Endothelial cell of umbilical vein (primary cell): ENCODE results near the gene CCDC85C. TPM values are rescaled to one million over a fixed set of nuclear protein-coding genes. Genes with fewer than 3 reads are reported as not detected.

Experiments used
- BruUV-seq: library from RNA; stranded (reverse); fragments of 400-500 nt; replicated peaks from 2 replicates; lab custom pipeline; 2021; lab: Mats Ljungman, UMichigan
- CTCF ChIA-PET: fragments of 300-600, 350-600 bp; sonication (Branson Sonifier 250); formaldehyde crosslinking; loops from one replicate; lab custom pipeline; 2021; ENCODE audit warnings: antibody characterized with exemption, inconsistent platforms; lab: Charles Lee
- POLR2A ChIA-PET: fragments of 300-600, 350-600 bp; sonication (Branson Sonifier 250); formaldehyde crosslinking; loops from one replicate; lab custom pipeline; 2021; ENCODE audit warnings: antibody characterized with exemption, inconsistent platforms; lab: Charles Lee
- DNase-seq: peaks from one replicate; pipeline ENCODE4 v3.0.0-alpha.2; 2011; ENCODE audit warnings: low read depth, low spot score
- FAIRE-seq: peaks from 2 replicates; lab custom pipeline; 2011; peaks lifted over from hg19 to GRCh38; lab: Jason Lieb, UNC
- H2AFZ ChIP-seq: 2 replicates; pipeline ENCODE4 v1.6.0; 2012; ENCODE audit warnings: low read depth, low read length, control low read depth, inconsistent platforms
- H3K27ac ChIP-seq: 2 replicates; pipeline ENCODE4 v1.5.1; 2011; ENCODE audit warnings: low read depth, mild to moderate bottlenecking, control low read depth, low read length, moderate library complexity; ENCODE audit not compliant: insufficient read depth
- H3K27me3 ChIP-seq, 2 experiments: 2 replicates each; pipeline versions ENCODE4 v1.6.0 to v1.6.1; 2011; ENCODE audit warnings: low read length in 2 of 2, mixed read lengths in 1 of 2; ENCODE audit not compliant: control insufficient read depth in 2 of 2, insufficient read depth in 2 of 2
- H3K36me3 ChIP-seq, 2 experiments: 2 replicates in 1 of 2; 3 replicates in 1 of 2; pipeline ENCODE4 v1.5.1; 2011; ENCODE audit warnings: low read length in 2 of 2, mild to moderate bottlenecking in 1 of 2, moderate library complexity in 1 of 2; ENCODE audit not compliant: control insufficient read depth in 2 of 2, insufficient read depth in 2 of 2; ENCODE audit errors: extremely low read depth in 1 of 2
- H3K4me1 ChIP-seq: 3 replicates; pipeline ENCODE4 v1.5.1; 2011; ENCODE audit warnings: mild to moderate bottlenecking, low read length; ENCODE audit not compliant: control insufficient read depth, insufficient read depth; ENCODE audit errors: extremely low read depth
- H3K4me2 ChIP-seq: 2 replicates; pipeline ENCODE4 v1.6.1; 2011; ENCODE audit warnings: low read length, control low read depth, mixed read lengths; ENCODE audit not compliant: insufficient read depth
- H3K4me3 ChIP-seq, 3 experiments: fragments of 200-600 bp in 1 of 3; sonication (generic), shearing (Covaris generic) in 1 of 3; replicated peaks in 1 of 3; 2 replicates each; pipeline ENCODE4 v1.5.1; 2011 to 2016; ENCODE audit warnings: control low read depth in 3 of 3, low read length in 3 of 3, mild to moderate bottlenecking in 2 of 3, inconsistent platforms in 1 of 3, low read depth in 1 of 3, moderate library complexity in 1 of 3; ENCODE audit not compliant: insufficient read depth in 1 of 3
- H3K79me2 ChIP-seq: 2 replicates; pipeline ENCODE4 v1.6.0; 2012; ENCODE audit warnings: low read length, inconsistent platforms; ENCODE audit not compliant: control insufficient read depth, insufficient read depth
- H3K9ac ChIP-seq: replicated peaks from 2 replicates; pipeline ENCODE3; 2011; ENCODE audit warnings: low read length, control low read depth; ENCODE audit not compliant: insufficient read depth; ENCODE audit errors: extremely low read depth
- H3K9me1 ChIP-seq: replicated peaks from 3 replicates; pipeline ENCODE4 v1.6.0; 2011; ENCODE audit warnings: mild to moderate bottlenecking, low read length; ENCODE audit not compliant: control insufficient read depth, insufficient read depth; ENCODE audit errors: extremely low read depth
- H3K9me3 ChIP-seq: replicated peaks from 2 replicates; pipeline ENCODE4 v1.5.1; 2012; ENCODE audit warnings: low read length, inconsistent platforms; ENCODE audit not compliant: control insufficient read depth, insufficient read depth
- H4K20me1 ChIP-seq: replicated peaks from 2 replicates; pipeline ENCODE3; 2011; ENCODE audit warnings: mild to moderate bottlenecking, low read length; ENCODE audit not compliant: control insufficient read depth, insufficient read depth; ENCODE audit errors: extremely low read depth
- EZH2 ChIP-seq: IDR thresholded peaks from 2 replicates; pipeline ENCODE4 v1.6.1; 2012; ENCODE audit warnings: borderline replicate concordance, low read depth, mild to moderate bottlenecking, moderate library complexity, low read length, inconsistent platforms; ENCODE audit not compliant: severe bottlenecking
- FOS ChIP-seq: IDR thresholded peaks from 2 replicates; pipeline ENCODE4 v1.6.1; 2011; ENCODE audit warnings: mild to moderate bottlenecking, low read length, moderate library complexity, borderline replicate concordance; ENCODE audit not compliant: insufficient read depth
- GATA2 ChIP-seq: IDR thresholded peaks from 2 replicates; pipeline ENCODE4 v1.7.0; 2011; ENCODE audit warnings: low read depth, mild to moderate bottlenecking, moderate library complexity, mixed read lengths, low read length; ENCODE audit not compliant: insufficient read length, insufficient read depth
- JUN ChIP-seq: IDR thresholded peaks from 2 replicates; pipeline ENCODE4 v1.6.1; 2011; ENCODE audit warnings: borderline replicate concordance, low read depth; ENCODE audit not compliant: insufficient read length, insufficient read depth
- MYC ChIP-seq: IDR thresholded peaks from one replicate; pipeline ENCODE4 v1.6.1; 2011; ENCODE audit warnings: mild to moderate bottlenecking, low read depth, low read length
- POLR2A ChIP-seq: IDR thresholded peaks from 2 replicates; pipeline ENCODE4 v1.6.1; 2012; ENCODE audit warnings: low read depth, mild to moderate bottlenecking, control low read depth, low read length
- POLR2AphosphoS5 ChIP-seq: IDR thresholded peaks from 2 replicates; pipeline ENCODE4 v1.6.1; 2012; ENCODE audit warnings: low read depth, mild to moderate bottlenecking, control low read depth, low read length, moderate library complexity; ENCODE audit not compliant: insufficient read depth
- dilution Hi-C: fragments of 300-500 bp; cut with MboI; formaldehyde crosslinking; loops from one replicate; pipeline ENCODE4 v1.15.0; 2019; ENCODE audit warnings: low sequenced_read_pairs; ENCODE audit not compliant: extremely low pct_ligation_motif_present
- intact Hi-C: fragments of 100-400 bp; cut with micrococcal nuclease; formaldehyde crosslinking; loops from one replicate; pipeline ENCODE4 v1.10.0; 2022
- polyA plus RNA-seq, 4 experiments: library from polyadenylated mRNA; depleted of rRNA in 3 of 4; stranded (reverse) in 3 of 4; unstranded in 1 of 4; fragments of >200 nt; gene quantifications; 2 replicates each; pipeline versions ENCODE4 v1.2.1 to v1.2.3, GENCODE V29; 2011 to 2012; ENCODE audit warnings: missing spikeins in 1 of 4
- total RNA-seq: library from RNA; stranded (reverse); gene quantifications from 2 replicates; pipeline ENCODE4 v1.2.3, GENCODE V29; 2021
- TF ChIP-seq, protein P1 (sequence below): IDR thresholded peaks from 2 replicates; pipeline ENCODE4 v1.6.1; 2011; ENCODE audit not compliant: insufficient read depth, insufficient read length
- TF ChIP-seq, protein P2 (sequence below), 2 donors: IDR thresholded peaks; 1 replicate in 1 of 2; 2 replicates in 1 of 2; pipeline ENCODE4 v1.5.1; 2011; ENCODE audit warnings: low read length in 2 of 2, mild to moderate bottlenecking in 2 of 2, moderate library complexity in 2 of 2, control low read depth in 1 of 2, inconsistent platforms in 1 of 2, low read depth in 1 of 2; ENCODE audit not compliant: insufficient read depth in 1 of 2; ENCODE audit errors: extremely low read depth in 1 of 2

The CCDC85C gene
- total and polyA plus RNA-seq, 2 donors (not counting 3 experiments of a cell fraction or from before 2014, with no cell fraction given) = 7.5 to 17.8 TPM

DNA sequence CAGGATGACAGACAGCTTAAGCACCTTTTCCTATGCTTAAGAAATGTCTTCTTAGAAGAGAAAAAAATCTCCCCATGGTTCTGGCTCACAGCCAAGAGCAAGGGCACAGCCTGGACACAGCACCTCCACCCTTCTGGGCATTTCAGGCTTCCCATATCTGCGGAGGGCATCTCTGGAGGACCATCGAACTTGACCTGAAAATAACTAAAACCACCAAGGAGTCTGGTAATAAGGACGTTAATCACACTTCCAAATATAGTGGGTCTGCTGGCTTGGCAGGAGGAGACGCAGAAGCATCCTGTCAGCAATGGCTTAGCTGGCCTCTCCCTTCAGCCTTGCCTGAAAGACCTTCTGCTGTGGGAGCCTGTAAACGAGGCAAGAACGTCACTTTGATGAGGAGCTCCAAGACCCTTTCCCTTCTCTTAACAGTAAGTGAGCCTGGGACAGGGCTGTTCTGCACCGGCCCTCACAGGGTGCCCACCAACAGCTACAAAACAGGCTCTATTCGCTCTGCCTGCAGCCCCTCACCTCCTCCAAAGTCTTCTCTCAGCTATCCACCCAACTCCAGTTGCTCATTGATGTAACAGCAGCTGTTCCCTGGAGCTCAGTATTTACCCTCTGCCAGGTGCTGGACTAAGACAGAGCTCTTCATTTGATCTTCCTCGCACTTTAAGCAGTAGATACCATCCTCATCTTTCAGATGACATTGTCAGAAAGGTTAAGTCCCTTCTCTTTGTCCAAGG, 136.5 kb downstream of the CCDC85C start:
- CTCF ChIA-PET = interaction anchor here (1.0 kb wide), 1 partner anchor 13 kb away, joined by 3 read pairs; no protein-coding TSS in a partner anchor
- no peak overlapping the region for H3K27ac ChIP-seq
- no peak overlapping the region for H3K4me3 ChIP-seq
- peaks cover 60% of the 10 kb centered on the region for H3K79me2 ChIP-seq
- no peaks in the 10 kb centered on the region for H3K9me1 ChIP-seq
- DNase-seq (peak; percentile 15), FAIRE-seq (no peak)
- peaks cover 22% of the 10 kb centered on the region for H3K4me1 ChIP-seq
- dilution Hi-C loops (no loop called here), intact Hi-C loops (no loop called here)
- no peaks in the 10 kb centered on the region for H3K27me3 ChIP-seq
- no peaks in the 10 kb centered on the region for H3K9me3 ChIP-seq
- H3K36me3 ChIP-seq = peaks cover 2 to 6% of the 10 kb centered on the region in 2 experiments
- no peak for TF ChIP-seq MYC
- no peak for TF ChIP-seq FOS
- TF ChIP-seq POLR2A = no peak
- TF ChIP-seq GATA2 = no peak
- TF ChIP-seq POLR2AphosphoS5 = no peak
- TF ChIP-seq, protein P1, sequence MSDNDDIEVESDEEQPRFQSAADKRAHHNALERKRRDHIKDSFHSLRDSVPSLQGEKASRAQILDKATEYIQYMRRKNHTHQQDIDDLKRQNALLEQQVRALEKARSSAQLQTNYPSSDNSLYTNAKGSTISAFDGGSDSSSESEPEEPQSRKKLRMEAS = no peak
- no peak for TF ChIP-seq EZH2
- TF ChIP-seq, protein P2, sequence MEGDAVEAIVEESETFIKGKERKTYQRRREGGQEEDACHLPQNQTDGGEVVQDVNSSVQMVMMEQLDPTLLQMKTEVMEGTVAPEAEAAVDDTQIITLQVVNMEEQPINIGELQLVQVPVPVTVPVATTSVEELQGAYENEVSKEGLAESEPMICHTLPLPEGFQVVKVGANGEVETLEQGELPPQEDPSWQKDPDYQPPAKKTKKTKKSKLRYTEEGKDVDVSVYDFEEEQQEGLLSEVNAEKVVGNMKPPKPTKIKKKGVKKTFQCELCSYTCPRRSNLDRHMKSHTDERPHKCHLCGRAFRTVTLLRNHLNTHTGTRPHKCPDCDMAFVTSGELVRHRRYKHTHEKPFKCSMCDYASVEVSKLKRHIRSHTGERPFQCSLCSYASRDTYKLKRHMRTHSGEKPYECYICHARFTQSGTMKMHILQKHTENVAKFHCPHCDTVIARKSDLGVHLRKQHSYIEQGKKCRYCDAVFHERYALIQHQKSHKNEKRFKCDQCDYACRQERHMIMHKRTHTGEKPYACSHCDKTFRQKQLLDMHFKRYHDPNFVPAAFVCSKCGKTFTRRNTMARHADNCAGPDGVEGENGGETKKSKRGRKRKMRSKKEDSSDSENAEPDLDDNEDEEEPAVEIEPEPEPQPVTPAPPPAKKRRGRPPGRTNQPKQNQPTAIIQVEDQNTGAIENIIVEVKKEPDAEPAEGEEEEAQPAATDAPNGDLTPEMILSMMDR (IDR thresholded peaks at IDR 0.05; ENCODE audit: extremely low read depth in 1 of 2, insufficient read depth in 1 of 2, low read depth in 1 of 2, low read length in 2 of 2) = no peak
- TF ChIP-seq JUN = no peak
- no peaks in the 10 kb centered on the region for H4K20me1 ChIP-seq
- H2AFZ ChIP-seq = no peak overlapping the region
- no TSS peak for BruUV-seq
- POLR2A ChIA-PET = no interaction called here
- H3K4me2 ChIP-seq = no peak overlapping the region
- H3K9ac ChIP-seq = no peak overlapping the region
